ENCODE data around the gene NAV2.

NAV2 gene

GRCh38 chr11:20030472-20030871 is 317.8 kb downstream of the NAV2 start:
- Histone ChIP-seq H3K27me3 (replicated peaks) (no peaks in the 10 kb centered on the region), H3K27ac (no peak overlapping the region), H3K36me3 (replicated peaks) (no peaks in the 10 kb centered on the region), H3K4me3 (ENCODE audit: low read depth, low read length) (no peak overlapping the region)
- in situ Hi-C loops (cut with HindIII; ENCODE audit: low pct_ligation_motif_present, low sequenced_read_pairs) = no loop called here
- no peak for DNase-seq
- TF ChIP-seq CTCF (IDR thresholded peaks at IDR 0.05; ENCODE audit: low read depth, low read length, missing control alignments) = no peak

- H3K36me3 ChIP-seq (replicated peaks) = no peaks in the 10 kb centered on the region
- no peaks in the 10 kb centered on the region for H3K27me3 ChIP-seq (replicated peaks)
- H3K27ac ChIP-seq = peak overlapping the region; percentile 94
- TF ChIP-seq CTCF (IDR thresholded peaks at IDR 0.05; ENCODE audit: low read depth, low read length, missing control alignments) = no peak
- DNase-seq = peak; percentile 77
- H3K4me3 ChIP-seq (ENCODE audit: low read depth, low read length) = no peak overlapping the region
- in situ Hi-C loops (cut with HindIII; ENCODE audit: low pct_ligation_motif_present, low sequenced_read_pairs) = no loop called here
These were observed 318.7 kb downstream of the NAV2 start for GRCh38 chr11:20031155-20032001.

- in situ Hi-C loops (cut with HindIII; ENCODE audit: low pct_ligation_motif_present, low sequenced_read_pairs) = no loop called here
- Histone ChIP-seq H3K27ac (peak overlapping the region; percentile 94), H3K4me3 (ENCODE audit: low read depth, low read length) (no peak overlapping the region), H3K27me3 (replicated peaks) (no peaks in the 10 kb centered on the region), H3K36me3 (replicated peaks) (no peaks in the 10 kb centered on the region)
- no peak for DNase-seq
- TF ChIP-seq CTCF (IDR thresholded peaks at IDR 0.05; ENCODE audit: low read depth, low read length, missing control alignments) = no peak
These were observed 319.5 kb downstream of the NAV2 start for GRCh38 chr11:20032127-20032526.

- no peak for TF ChIP-seq CTCF (IDR thresholded peaks at IDR 0.05; ENCODE audit: low read depth, low read length, missing control alignments)
- DNase-seq = no peak
- H3K27ac ChIP-seq = peak overlapping the region; percentile 94
- no peaks in the 10 kb centered on the region for H3K27me3 ChIP-seq (replicated peaks)
- H3K4me3 ChIP-seq (ENCODE audit: low read depth, low read length) = no peak overlapping the region
- in situ Hi-C loops (cut with HindIII; ENCODE audit: low pct_ligation_motif_present, low sequenced_read_pairs) = no loop called here
- no peaks in the 10 kb centered on the region for H3K36me3 ChIP-seq (replicated peaks)
These were observed 320.1 kb downstream of the NAV2 start for GRCh38 chr11:20032577-20033260.

- in situ Hi-C loops (cut with HindIII; ENCODE audit: low pct_ligation_motif_present, low sequenced_read_pairs) = no loop called here
- Histone ChIP-seq H3K4me3 (ENCODE audit: low read depth, low read length) (no peak overlapping the region), H3K27me3 (replicated peaks) (no peaks in the 10 kb centered on the region), H3K27ac (no peak overlapping the region), H3K36me3 (replicated peaks) (peaks cover 2% of the 10 kb centered on the region)
- no peak for TF ChIP-seq CTCF (IDR thresholded peaks at IDR 0.05; ENCODE audit: low read depth, low read length, missing control alignments)
- DNase-seq = no peak
These were observed 321.2 kb downstream of the NAV2 start for GRCh38 chr11:20033806-20034205.
